Mucosa of gallbladder (tissue), 1 donor: ENCODE measurements around the gene MOB2. TPM values are rescaled to one million over a fixed set of nuclear protein-coding genes. Genes with fewer than 3 reads are reported as not detected.

Experiments used
- DNase-seq: peaks from one replicate; pipeline ENCODE4 v3.0.0-alpha.2; 2020; ENCODE audit warnings: low spot score
- total RNA-seq: library from RNA; stranded (reverse); gene quantifications from one replicate; pipeline ENCODE4 v1.2.1, GENCODE V29; 2021
- donor health status: DM: no; HTN: no; CAD: no.

MOB2 gene, protein sequence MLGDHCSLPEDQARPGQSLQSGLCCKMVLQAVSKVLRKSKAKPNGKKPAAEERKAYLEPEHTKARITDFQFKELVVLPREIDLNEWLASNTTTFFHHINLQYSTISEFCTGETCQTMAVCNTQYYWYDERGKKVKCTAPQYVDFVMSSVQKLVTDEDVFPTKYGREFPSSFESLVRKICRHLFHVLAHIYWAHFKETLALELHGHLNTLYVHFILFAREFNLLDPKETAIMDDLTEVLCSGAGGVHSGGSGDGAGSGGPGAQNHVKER
- total RNA-seq: 73.4 TPM

DNA sequence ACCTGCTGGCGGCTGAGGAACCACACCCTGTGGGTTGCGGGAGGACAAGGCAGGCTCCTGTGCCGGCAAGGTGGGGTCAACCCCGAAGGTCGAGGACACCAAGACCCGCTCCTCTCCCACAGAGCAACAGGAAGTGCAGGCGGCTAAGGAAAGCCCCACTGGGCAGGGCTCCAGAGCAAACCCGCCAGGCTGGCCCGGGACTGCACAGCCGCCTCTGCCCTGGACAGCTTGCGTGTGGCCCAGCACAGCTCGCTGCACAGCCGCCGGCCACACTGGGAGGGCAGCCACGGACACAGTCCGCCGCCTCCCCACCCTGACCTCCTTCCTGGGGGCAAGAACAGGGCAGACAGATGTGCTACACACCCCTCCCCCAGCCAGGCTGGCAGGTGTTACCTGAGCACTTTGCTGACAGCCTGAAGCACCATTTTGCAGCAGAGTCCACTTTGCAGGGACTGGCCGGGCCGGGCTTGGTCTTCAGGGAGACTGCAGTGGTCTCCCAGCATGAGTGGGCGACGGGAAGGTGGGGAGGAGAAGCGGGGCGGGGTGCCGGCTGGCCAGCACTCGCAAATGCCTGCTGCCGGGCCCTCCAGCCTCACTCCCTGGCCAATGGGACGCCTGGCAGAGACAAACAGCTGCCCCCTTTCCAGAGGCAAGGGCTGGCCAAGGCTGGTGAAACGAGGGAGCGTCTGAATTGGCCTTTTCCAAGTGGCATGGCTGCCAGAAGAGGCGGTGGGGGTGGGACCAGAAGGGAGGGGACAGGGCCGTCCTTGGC is at the start of gene MOB2:
MOB2 (minus strand) TSS at position 726 of the 772 bp plus-strand sequence; CDS start at position 503, 223 bp downstream.
- DNase-seq: peak; percentile 58

DNA sequence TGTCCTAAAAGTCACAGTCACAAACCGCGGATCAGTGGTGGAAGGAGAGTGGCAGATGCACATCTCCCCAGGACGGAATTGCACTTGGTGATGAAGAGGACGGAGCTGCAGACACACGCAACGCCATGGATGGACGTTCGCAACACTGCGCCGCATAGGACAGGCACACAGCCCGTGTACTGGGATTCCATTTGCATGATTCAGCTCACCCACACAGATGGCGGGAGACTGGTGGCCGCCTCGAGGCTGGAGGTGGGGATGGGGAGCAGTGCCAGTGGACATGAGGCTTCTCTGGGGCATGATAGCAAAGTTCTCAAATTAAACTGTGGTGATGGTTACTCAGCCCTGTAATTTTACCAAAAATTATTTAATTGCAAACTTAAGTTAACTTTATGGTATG is 48.1 kb upstream of the MOB2 start:
- no peak for DNase-seq

GRCh38 chr11:1534171-1534570 is 47.6 kb upstream of the MOB2 start:
- no peak for DNase-seq

GRCh38 chr11:1533342-1533725 is 46.8 kb upstream of the MOB2 start:
- no peak for DNase-seq

DNA sequence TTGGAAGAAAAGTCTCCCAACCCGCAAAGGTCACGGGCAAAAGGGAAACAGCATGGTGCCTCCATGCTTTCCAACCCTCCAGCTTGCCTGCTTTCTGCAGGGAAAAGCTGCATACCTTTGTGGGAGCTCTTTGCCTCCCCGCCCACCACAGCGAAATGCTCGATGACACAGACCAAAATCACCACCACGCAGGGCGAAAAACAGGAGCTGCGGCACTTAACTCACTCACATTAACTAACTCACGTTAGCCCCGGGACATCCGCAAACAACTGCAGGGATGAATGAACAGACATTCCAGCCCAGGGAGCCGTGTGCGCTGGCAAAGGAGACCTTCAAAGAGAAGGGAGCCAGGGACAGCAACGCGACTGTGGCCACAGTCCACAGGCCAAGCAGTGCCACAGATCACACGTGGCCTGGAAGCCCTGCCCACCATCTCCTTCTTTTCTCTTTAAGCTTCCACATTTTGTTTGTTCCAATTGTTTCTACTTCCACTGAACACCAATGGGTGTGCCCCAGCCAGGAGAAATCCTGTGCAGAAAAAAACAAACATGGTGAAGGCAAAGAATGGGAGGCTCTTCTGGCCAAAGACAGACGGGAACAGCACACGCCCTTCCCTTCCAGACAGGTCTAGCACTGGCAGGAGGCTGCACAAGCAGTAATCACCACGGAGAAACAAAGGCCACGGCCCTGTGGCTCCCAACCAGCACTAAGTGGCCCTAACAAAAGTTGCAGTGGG is 46.2 kb upstream of the MOB2 start:
- no peak for DNase-seq

DNA sequence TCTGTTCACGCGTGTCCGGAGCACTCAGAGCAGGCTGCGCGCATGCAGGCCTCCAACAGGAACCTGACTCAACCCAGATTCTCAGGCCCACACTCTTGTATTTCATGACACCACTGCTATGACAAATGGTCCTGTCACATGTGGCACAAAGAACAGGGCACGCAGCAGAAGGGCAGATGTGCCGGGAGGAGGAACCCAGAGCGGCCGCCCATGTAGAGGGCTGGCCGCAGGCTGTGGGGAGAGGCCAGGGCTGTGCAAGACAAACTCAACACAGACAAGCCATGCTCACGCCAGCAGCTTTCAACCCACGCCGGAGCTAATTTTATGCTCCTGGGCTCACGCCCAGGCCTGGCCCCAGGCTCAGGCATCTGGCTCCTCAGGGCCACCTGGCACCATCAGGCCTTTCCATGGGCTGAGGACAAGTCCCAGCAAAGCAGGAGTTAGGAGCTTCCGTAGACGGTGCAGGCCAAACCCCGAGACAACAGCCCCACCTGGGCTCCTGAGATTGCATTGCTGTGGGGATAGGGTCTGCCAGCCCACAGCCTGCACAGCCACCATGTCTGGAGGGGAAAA is 45.5 kb upstream of the MOB2 start:
- DNase-seq: peak; percentile 44

DNA sequence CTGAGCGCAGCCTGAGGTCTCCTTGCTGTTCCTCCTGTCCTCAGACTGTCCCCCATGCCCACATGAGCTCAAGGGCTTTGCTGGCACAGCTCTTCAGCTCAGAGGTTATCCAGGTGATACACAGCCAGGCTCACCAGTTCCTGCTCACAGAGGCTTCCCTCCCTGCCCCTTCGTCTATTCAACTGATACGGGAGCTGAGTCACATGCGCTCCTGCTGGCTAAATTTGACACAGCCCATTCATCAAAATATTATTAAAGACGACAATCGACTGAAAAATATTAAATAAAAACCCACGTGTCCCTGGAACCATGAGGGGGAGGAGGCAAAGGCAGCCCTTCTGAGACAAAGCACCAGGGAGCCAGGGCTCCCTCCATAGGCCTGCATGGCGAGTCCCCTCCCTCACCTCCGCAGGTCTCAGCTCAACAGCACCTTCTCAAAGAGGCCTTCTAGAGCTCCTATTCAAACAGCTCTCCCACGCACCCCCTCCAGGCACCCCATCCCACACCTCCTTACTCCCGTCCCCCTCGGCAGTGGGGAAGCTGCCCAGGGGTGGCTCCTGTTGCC is 45.0 kb upstream of the MOB2 start:
- no peak for DNase-seq

- DNase-seq: no peak
Observed at GRCh38 chr11:1530686-1531448, 44.3 kb upstream of the MOB2 start.

GRCh38 chr11:1529774-1530173 is 43.2 kb upstream of the MOB2 start:
- no peak for DNase-seq

- DNase-seq: no peak
Observed at GRCh38 chr11:1529286-1529685, 42.7 kb upstream of the MOB2 start.

- DNase-seq: no peak
Observed at GRCh38 chr11:1528710-1529109, 42.1 kb upstream of the MOB2 start.

- DNase-seq: no peak
Observed at GRCh38 chr11:1526785-1527184, 40.2 kb upstream of the MOB2 start.

GRCh38 chr11:1523779-1524178 is 37.2 kb upstream of the MOB2 start:
- no peak for DNase-seq

- no peak for DNase-seq
Observed at GRCh38 chr11:1523077-1523476, 36.5 kb upstream of the MOB2 start.

- no peak for DNase-seq
Observed at GRCh38 chr11:1522081-1522424, 35.5 kb upstream of the MOB2 start.

DNA sequence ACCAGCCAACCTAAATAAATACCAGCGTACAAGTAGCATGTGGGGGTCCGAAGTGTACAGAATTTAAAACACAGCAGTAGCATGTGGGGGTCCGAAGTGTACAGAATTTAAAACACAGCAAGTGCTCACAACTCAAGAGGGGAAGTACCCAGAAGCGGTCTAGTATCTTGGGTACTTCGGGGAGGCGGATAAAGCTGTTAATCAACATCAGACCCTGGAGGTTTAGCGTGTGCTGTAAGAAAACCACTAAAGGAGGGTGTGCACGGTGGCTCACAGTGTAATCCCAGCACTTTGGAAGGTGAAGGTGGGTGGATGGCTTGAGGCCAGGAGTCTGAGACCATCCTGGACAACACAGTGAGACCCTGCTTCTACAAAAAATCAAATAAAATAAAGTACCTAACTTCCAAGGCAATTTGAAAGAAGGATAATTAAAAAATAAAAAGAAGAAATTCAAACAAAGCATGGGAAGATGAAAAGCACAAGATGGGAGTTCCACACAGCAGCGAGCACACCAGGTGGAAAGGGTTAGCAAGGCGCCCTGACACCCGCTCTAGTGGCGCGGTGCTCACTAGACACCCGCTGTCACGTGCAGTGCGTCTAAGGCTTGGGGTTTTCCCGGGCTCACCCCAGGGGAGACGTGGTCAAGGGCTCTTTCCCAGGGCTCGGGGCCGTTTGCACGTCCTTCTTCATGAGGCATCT is 35.0 kb upstream of the MOB2 start:
- DNase-seq: no peak

- DNase-seq: no peak
Observed at GRCh38 chr11:1520663-1521267, 34.2 kb upstream of the MOB2 start.

DNA sequence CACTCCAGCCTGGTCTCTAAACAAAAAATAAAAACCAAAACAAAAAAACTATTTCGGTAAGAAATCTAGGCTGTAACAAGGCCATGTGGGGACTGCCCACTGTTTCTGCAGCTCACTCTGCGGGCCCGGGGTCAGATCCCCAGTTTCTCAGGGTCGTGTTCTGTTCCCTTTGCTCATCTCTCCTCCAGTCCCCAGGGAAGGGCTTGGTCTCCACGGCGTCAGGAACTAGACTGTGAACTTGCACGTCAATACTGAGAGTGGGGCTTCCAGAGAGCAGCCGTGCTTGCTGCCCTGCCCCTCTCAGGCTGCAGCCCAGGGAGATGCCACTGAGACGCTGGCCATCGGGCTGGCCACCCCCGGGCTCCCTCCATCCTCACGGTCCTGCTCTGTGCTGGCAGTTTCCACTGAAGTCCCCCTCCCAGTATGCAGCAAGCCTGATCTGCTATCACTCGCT is 33.7 kb upstream of the MOB2 start:
- no peak for DNase-seq

DNA sequence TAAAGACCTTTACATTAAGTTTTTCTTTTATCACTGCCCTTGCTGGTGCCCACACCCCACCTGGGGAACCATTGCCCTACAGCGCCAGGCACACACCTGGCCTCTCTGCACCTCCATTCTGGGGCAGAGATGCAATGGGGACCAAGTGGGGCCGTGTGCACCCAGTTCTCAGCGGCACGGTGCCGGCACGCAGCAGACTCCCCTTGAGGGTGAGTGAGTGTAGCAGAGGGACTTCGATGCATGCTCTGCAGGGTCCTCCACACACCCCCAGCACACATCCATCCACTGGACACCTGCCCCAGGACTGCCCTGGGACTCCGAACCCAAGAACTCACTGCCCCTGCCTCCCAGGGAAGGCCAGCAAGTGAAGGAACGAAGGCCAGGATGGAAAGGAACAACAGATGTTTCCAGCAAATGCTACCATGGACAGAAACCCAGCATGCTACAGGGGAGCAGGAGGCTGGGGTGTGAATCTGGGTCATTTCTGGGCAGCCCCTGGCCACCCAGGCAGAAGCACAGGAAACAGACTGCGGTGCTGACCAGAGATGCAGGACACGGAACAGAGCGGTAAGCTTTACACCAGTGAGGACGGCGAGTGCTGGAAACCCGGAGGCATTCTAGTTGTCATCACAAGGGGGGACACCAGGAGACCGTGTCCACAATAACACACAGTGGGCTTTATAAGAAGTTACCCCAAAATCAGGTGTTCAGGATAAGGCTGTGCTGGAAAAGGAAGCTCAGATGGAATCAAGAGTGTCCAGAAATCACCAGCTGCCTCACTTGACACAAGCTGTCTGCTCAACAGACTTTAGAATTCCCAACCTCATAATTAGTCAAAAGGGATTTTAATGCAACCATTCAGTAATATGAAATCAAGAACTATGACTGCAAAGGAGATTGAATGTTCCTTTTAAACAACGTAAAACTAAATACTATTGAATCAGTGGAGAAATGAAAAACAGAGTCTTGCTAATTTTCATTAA is 32.7 kb upstream of the MOB2 start:
- DNase-seq: no peak
